ENCODE measurements around the gene SULT1A2.
"Not testable (repeated sequence)": the region's sequence is repeated elsewhere in the genome, so short reads cannot be mapped to it uniquely, and the experiment has no call there.

Gene SULT1A2

GRCh38 chr16:28608867-28609596 is 12.2 kb upstream of the SULT1A2 start:
- DNase-seq = not testable (repeated sequence)

GRCh38 chr16:28608496-28608808 is 11.6 kb upstream of the SULT1A2 start:
- DNase-seq = not testable (repeated sequence)

GRCh38 chr16:28607681-28608495 is 11.0 kb upstream of the SULT1A2 start:
- not testable (repeated sequence) for DNase-seq

GRCh38 chr16:28607116-28607623 is 10.3 kb upstream of the SULT1A2 start:
- DNase-seq = no peak

- no peak for DNase-seq
These were observed 9.7 kb upstream of the SULT1A2 start for GRCh38 chr16:28606291-28607115.

- no peak for DNase-seq
These were observed 7.3 kb upstream of the SULT1A2 start for GRCh38 chr16:28604186-28604565.

- no peak for DNase-seq
These were observed 6.7 kb upstream of the SULT1A2 start for GRCh38 chr16:28603381-28604185.

GRCh38 chr16:28602529-28602928 is 5.7 kb upstream of the SULT1A2 start:
- no peak for DNase-seq

GRCh38 chr16:28602062-28602461 is 5.2 kb upstream of the SULT1A2 start:
- not testable (repeated sequence) for DNase-seq

- DNase-seq = not testable (repeated sequence)
These were observed 4.7 kb upstream of the SULT1A2 start for GRCh38 chr16:28601589-28601988.

- not testable (repeated sequence) for DNase-seq
These were observed 4.1 kb upstream of the SULT1A2 start for GRCh38 chr16:28600965-28601364.

- not testable (repeated sequence) for DNase-seq
These were observed 2.8 kb upstream of the SULT1A2 start for GRCh38 chr16:28599377-28600285.

GRCh38 chr16:28597692-28598261 is 927 bp upstream of the SULT1A2 start:
- DNase-seq = no peak

GRCh38 chr16:28596115-28596630 is 677 bp downstream of the SULT1A2 start:
- DNase-seq = no peak

- not testable (repeated sequence) for DNase-seq
These were observed 1.4 kb downstream of the SULT1A2 start for GRCh38 chr16:28595451-28595850.

GRCh38 chr16:28592979-28593553 is 3.8 kb downstream of the SULT1A2 start:
- DNase-seq = no peak

- DNase-seq = no peak
These were observed 4.3 kb downstream of the SULT1A2 start for GRCh38 chr16:28592511-28592910.

GRCh38 chr16:28591355-28591754 is 5.5 kb downstream of the SULT1A2 start:
- DNase-seq = no peak

- DNase-seq = no peak
These were observed 6.2 kb downstream of the SULT1A2 start for GRCh38 chr16:28590384-28591340.
